ENCODE results near the gene CD80.
"Not testable (repeated sequence)": the region's sequence is repeated elsewhere in the genome, so short reads cannot be mapped to it uniquely, and the experiment has no call there.

The CD80 gene

DNA sequence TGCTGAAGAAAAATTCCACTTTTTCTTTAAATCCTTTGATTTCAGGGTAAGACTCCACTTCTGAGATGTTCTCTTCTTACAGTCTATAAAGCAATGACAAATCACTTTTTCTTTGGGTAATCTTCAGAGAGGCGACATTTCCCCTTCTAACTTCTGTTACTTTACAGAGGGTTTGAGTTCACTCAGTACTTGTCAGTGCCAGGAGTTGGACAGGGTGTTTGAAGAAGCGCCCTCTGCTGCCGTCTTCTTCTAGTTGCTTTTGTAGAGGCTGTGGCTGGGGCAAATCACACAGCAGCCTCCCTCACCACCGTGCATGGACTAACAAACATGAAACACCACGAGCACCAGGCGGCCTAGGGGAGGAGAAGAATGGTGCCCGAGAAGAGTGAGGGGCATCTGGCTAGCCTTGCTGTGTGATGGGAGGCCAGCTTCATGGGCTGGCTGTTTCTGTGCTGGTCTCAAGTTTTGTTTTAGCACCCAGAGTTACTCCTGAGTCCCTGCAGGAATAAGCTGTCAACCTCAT lies at the start of gene CD80:
CD80 (minus strand) TSS at position 174 of the 523 bp plus-strand sequence. CDS start 1,886 bp downstream, outside the sequence.
- peak; percentile 47 to 53 (median 47) for DNase-seq (ENCODE audit: low read depth in 2 of 3, low spot score in 1 of 3)

GRCh38 chr3:119608405-119609000 lies 49.1 kb upstream of the CD80 start:
- no peak for DNase-seq (ENCODE audit: low read depth in 2 of 3, low spot score in 1 of 3)

DNA sequence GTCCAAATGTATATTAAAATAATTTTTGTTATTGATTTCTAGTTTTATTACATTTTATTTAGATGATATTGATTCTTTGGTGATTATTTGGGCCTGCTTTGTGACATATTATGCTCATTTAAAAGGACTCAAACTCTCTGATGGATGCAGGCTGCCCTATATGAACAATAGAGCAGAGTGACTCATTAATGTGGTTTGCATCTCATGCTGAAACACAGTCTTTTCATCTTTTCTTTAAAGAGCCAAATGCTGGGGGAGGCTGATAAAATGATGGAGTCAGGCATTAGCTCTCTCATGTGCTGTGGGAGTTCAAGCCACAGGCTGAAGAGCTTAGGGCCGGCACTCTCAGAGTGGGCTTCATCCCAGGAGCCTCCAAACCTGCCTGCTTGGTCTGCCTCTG lies 45.5 kb upstream of the CD80 start:
- DNase-seq (ENCODE audit: low read depth in 2 of 3, low spot score in 1 of 3): no peak

DNA sequence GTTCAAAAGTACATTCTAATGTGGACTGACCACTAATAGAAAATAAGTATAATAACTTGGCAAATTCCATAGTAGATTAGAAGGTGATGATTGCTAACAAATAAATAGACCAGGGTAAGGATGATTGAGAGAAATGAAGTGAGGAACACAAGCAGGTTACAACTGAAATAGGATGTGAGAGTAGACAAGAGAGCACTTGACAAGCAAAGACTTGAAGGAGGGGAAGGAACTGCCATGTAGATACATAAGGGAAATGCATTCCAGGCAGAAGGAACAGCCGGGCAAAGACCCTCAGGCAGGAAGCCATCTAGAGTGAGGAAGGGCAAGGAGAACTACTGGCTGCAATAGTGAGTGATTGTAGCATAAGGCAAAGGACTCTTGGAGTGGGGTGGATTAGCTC lies 43.3 kb upstream of the CD80 start:
- no peak for DNase-seq (ENCODE audit: low read depth in 2 of 3, low spot score in 1 of 3)

DNA sequence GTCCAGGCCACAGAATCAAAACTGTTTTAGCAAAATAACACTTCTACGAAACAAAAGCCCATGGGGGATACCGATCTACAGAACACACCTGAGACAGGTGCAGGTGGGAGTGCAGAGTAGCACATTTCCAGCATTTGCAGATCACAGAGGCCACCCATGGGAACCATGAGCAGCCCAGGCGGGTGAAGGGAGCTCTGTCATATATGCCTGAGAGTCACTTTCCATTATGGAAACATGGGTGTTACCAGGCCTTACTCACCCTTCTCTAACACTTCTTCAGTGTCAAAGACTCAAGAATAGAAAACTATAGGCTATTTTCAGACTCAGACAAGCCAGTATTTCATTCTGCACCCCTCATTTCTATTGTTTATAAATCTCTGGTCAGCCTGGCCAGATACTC lies 41.7 kb upstream of the CD80 start:
- DNase-seq (ENCODE audit: low read depth in 2 of 3, low spot score in 1 of 3): no peak

DNA sequence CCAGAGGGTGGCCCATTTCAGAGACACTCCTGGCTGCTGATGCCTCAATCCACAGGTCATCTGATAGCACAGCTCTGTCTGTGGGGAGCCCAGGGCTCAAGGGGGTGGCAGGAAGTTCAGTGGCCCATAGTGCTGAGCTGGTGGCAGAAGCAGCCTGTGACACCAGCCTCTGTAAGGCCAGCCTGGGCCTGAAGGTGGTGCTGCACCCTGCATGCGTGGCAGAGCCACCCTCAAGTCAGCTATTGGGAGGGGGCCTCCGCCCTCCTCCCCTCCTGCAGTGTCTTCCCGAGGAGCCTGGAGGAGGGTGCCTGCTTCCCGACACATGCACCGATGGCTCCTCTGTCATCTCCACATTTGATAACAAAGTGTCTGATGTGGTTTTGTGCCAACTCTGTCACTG lies 41.3 kb upstream of the CD80 start:
- peak in 2 of 3 donors; percentile 3 to 12 for DNase-seq (ENCODE audit: low read depth in 2 of 3, low spot score in 1 of 3)

- no peak for DNase-seq (ENCODE audit: low read depth in 2 of 3, low spot score in 1 of 3)
Measured at GRCh38 chr3:119599558-119600174, 40.3 kb upstream of the CD80 start.

DNA sequence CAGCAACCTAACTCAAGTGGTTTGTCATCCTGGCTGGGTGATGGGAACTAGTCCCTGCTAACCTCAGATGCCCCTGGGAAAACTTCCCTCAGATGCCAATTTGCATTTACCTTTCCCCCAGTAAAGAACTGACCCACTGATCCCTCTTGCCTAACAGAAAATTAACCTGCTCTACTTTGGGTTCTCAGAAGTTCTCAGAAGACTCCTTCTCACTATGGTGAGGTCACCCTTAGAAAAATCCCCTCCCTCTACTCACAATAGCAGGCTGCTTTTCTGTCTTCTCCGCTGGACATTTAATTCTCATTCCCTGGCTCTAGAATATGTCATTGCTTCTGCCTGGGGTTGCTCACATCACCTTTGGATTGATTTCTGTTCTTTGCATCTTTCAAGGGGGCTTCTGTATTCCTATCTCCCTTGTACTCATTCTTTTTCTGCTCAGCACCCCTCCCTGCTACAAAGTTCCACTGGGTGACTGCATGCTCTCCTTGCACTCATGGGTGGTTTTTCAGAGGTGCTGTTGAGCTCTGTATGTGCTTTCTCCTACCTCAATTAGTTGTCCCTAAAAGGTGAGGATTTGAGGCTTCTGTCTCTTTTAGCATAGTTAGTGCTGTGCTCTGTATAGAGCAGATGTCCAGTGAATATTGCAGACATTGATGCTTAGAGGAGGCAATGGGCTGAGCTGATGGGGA lies 39.1 kb upstream of the CD80 start:
- no peak for DNase-seq (ENCODE audit: low read depth in 2 of 3, low spot score in 1 of 3)

DNA sequence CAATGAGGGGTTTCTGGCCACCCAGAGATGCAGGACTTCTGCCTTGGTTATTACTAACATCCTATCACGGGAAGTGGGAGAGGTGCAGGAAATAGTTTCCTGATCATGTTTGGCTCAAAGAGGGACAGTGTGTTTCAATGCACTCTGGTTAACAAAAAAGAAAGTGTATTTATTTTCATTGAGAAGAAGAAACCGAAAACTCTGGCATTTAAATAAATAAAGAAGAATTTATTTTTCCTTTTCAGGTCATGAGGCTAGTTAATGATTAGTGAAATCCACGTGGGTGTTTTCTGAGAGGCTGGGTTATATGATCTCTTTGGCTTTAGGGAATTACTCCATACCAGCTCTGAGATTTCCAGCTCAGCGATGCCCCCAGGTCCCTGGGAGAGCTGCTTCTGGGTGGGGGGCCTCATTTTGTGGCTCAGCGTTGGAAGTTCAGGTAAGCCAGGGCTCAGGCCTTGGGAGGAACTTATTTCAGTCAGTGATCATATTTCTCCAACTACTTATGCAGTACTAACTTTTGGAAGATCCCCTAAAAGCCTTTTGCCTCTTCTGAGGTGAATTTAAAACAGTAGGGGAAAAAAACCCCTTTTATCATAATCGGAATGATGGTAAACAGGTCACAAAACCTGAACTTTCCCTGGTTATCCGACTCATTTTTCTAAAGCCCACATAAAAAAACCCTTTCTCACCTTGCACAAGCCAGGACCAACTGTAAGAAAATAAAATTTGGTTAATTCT lies 38.3 kb upstream of the CD80 start, which contains the start of gene PLA1A:
PLA1A (plus strand) TSS at position 338 of the 741 bp plus-strand sequence; CDS start at position 367, 29 bp downstream.
- no peak for DNase-seq (ENCODE audit: low read depth in 2 of 3, low spot score in 1 of 3)

- no peak for DNase-seq (ENCODE audit: low read depth in 2 of 3, low spot score in 1 of 3)
Measured at GRCh38 chr3:119596398-119596797, 37.0 kb upstream of the CD80 start.

DNA sequence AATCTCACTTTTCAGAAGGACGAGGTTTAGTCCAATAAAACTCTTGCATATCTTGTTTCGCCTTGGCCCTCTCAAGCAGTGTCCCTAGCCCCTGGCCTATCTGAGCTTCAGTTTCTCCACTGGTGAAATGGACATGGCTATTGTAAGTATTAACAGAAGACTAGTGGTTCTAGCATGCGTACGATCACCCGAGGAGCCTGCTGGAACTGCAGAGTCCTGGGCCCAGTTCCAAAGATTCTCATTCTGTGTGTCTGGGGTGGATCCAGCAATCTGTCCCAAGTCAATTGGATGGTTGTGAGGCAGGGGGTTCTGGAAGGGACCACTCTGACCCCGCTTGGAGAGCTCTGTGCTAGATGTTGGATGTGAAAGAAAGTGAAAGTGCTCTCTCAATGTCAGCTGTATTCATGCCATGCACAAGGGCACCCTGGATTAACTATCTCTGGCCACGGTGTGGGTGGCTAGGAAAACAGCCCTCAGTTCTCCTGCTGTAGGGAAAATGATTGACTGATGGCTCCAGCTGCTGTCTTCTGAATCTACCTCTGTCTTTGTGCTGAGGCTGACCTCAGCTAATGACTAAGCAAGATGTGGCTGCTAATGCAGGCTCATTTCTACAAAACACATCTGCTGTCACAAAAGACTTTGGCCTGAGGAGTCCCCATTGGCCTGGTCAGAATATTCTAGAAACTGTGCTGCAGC lies 36.4 kb upstream of the CD80 start:
- no peak for DNase-seq (ENCODE audit: low read depth in 2 of 3, low spot score in 1 of 3)

- DNase-seq (ENCODE audit: low read depth in 2 of 3, low spot score in 1 of 3): not testable (repeated sequence)
Measured at GRCh38 chr3:119594929-119595328, 35.5 kb upstream of the CD80 start.

GRCh38 chr3:119594066-119594465 lies 34.7 kb upstream of the CD80 start:
- DNase-seq (ENCODE audit: low read depth in 2 of 3, low spot score in 1 of 3): no peak

GRCh38 chr3:119592861-119593260 lies 33.4 kb upstream of the CD80 start:
- no peak for DNase-seq (ENCODE audit: low read depth in 2 of 3, low spot score in 1 of 3)

GRCh38 chr3:119590706-119591105 lies 31.3 kb upstream of the CD80 start:
- no peak for DNase-seq (ENCODE audit: low read depth in 2 of 3, low spot score in 1 of 3)

- no peak for DNase-seq (ENCODE audit: low read depth in 2 of 3, low spot score in 1 of 3)
Measured at GRCh38 chr3:119589102-119589773, 29.8 kb upstream of the CD80 start.

DNA sequence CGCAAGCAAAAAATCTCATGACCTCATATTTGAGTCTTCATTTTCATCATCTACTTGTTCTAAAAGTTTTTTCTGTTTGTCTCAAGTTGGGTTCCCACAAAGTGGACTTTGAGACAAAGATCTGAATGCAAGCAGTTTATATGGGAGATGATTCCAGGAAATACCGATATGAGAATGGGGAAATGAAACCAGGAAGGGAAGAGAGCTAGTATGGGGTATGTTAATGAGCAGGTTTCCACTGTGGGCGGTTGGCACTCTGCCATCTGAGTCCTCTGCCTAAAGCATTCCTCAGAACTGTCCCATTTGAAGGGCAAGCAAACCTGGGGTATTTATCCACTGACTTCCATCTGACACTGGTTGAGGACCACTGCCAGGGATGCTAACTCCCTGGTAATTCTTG lies 28.7 kb upstream of the CD80 start:
- peak in 2 of 3 donors; percentile 16 to 20 for DNase-seq (ENCODE audit: low read depth in 2 of 3, low spot score in 1 of 3)

DNA sequence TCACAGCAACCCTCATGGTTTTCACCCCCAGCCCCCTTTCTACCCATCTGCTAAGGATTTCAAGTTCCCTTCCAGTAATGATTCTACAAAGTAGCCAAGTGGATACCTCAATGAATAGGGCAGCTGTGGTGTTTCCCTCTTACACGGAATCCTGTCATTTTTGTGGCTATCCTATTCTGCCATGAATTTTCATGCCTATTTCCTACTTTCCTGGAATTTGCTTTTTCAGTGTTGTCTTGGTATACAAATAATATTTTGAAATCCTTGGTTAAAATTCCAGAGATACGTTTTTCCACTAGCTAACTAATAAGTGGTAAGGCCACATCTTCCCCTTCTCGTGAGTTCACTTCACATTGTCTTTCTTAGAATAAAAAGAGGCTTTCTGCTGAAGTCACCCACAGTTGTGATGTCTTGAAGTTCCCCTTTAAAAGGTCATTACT lies 27.3 kb upstream of the CD80 start:
- DNase-seq (ENCODE audit: low read depth in 2 of 3, low spot score in 1 of 3): no peak

GRCh38 chr3:119585856-119586570 lies 26.6 kb upstream of the CD80 start:
- DNase-seq (ENCODE audit: low read depth in 2 of 3, low spot score in 1 of 3): no peak

GRCh38 chr3:119585208-119585607 lies 25.8 kb upstream of the CD80 start:
- DNase-seq (ENCODE audit: low read depth in 2 of 3, low spot score in 1 of 3): no peak

Measured in stimulated activated CD4-positive, alpha-beta T cell treated with anti-CD3 and anti-CD28 coated beads, Interleukin-12 subunit alpha, Interleukin-12 subunit beta, amount 100 ng/mL, for 48 hours (primary cell).